Endothelial cell of umbilical vein (primary cell): Measurements from ENCODE around the gene RNF111. TPM values are rescaled to one million over a fixed set of nuclear protein-coding genes. Genes with fewer than 3 reads are reported as not detected.

Experiments used
- BruUV-seq: library from RNA; stranded (reverse); fragments of 400-500 nt; replicated peaks from 2 replicates; lab custom pipeline; 2021; lab: Mats Ljungman, UMichigan
- CTCF ChIA-PET: fragments of 300-600, 350-600 bp; sonication (Branson Sonifier 250); formaldehyde crosslinking; loops from one replicate; lab custom pipeline; 2021; ENCODE audit warnings: antibody characterized with exemption, inconsistent platforms; lab: Charles Lee
- POLR2A ChIA-PET: fragments of 300-600, 350-600 bp; sonication (Branson Sonifier 250); formaldehyde crosslinking; loops from one replicate; lab custom pipeline; 2021; ENCODE audit warnings: antibody characterized with exemption, inconsistent platforms; lab: Charles Lee
- DNase-seq: peaks from one replicate; pipeline ENCODE4 v3.0.0-alpha.2; 2011; ENCODE audit warnings: low read depth, low spot score
- FAIRE-seq: peaks from 2 replicates; lab custom pipeline; 2011; peaks lifted over from hg19 to GRCh38; lab: Jason Lieb, UNC
- H2AFZ ChIP-seq: 2 replicates; pipeline ENCODE4 v1.6.0; 2012; ENCODE audit warnings: low read depth, low read length, control low read depth, inconsistent platforms
- H3K27ac ChIP-seq: 2 replicates; pipeline ENCODE4 v1.5.1; 2011; ENCODE audit warnings: low read depth, mild to moderate bottlenecking, control low read depth, low read length, moderate library complexity; ENCODE audit not compliant: insufficient read depth
- H3K27me3 ChIP-seq, 2 experiments: 2 replicates each; pipeline versions ENCODE4 v1.6.0 to v1.6.1; 2011; ENCODE audit warnings: low read length in 2 of 2, mixed read lengths in 1 of 2; ENCODE audit not compliant: control insufficient read depth in 2 of 2, insufficient read depth in 2 of 2
- H3K36me3 ChIP-seq, 2 experiments: 2 replicates in 1 of 2; 3 replicates in 1 of 2; pipeline ENCODE4 v1.5.1; 2011; ENCODE audit warnings: low read length in 2 of 2, mild to moderate bottlenecking in 1 of 2, moderate library complexity in 1 of 2; ENCODE audit not compliant: control insufficient read depth in 2 of 2, insufficient read depth in 2 of 2; ENCODE audit errors: extremely low read depth in 1 of 2
- H3K4me1 ChIP-seq: 3 replicates; pipeline ENCODE4 v1.5.1; 2011; ENCODE audit warnings: mild to moderate bottlenecking, low read length; ENCODE audit not compliant: control insufficient read depth, insufficient read depth; ENCODE audit errors: extremely low read depth
- H3K4me2 ChIP-seq: 2 replicates; pipeline ENCODE4 v1.6.1; 2011; ENCODE audit warnings: low read length, control low read depth, mixed read lengths; ENCODE audit not compliant: insufficient read depth
- H3K4me3 ChIP-seq, 3 experiments: fragments of 200-600 bp in 1 of 3; sonication (generic), shearing (Covaris generic) in 1 of 3; replicated peaks in 1 of 3; 2 replicates each; pipeline ENCODE4 v1.5.1; 2011 to 2016; ENCODE audit warnings: control low read depth in 3 of 3, low read length in 3 of 3, mild to moderate bottlenecking in 2 of 3, inconsistent platforms in 1 of 3, low read depth in 1 of 3, moderate library complexity in 1 of 3; ENCODE audit not compliant: insufficient read depth in 1 of 3
- H3K79me2 ChIP-seq: 2 replicates; pipeline ENCODE4 v1.6.0; 2012; ENCODE audit warnings: low read length, inconsistent platforms; ENCODE audit not compliant: control insufficient read depth, insufficient read depth
- H3K9ac ChIP-seq: replicated peaks from 2 replicates; pipeline ENCODE3; 2011; ENCODE audit warnings: low read length, control low read depth; ENCODE audit not compliant: insufficient read depth; ENCODE audit errors: extremely low read depth
- H3K9me1 ChIP-seq: replicated peaks from 3 replicates; pipeline ENCODE4 v1.6.0; 2011; ENCODE audit warnings: mild to moderate bottlenecking, low read length; ENCODE audit not compliant: control insufficient read depth, insufficient read depth; ENCODE audit errors: extremely low read depth
- H3K9me3 ChIP-seq: replicated peaks from 2 replicates; pipeline ENCODE4 v1.5.1; 2012; ENCODE audit warnings: low read length, inconsistent platforms; ENCODE audit not compliant: control insufficient read depth, insufficient read depth
- H4K20me1 ChIP-seq: replicated peaks from 2 replicates; pipeline ENCODE3; 2011; ENCODE audit warnings: mild to moderate bottlenecking, low read length; ENCODE audit not compliant: control insufficient read depth, insufficient read depth; ENCODE audit errors: extremely low read depth
- EZH2 ChIP-seq: IDR thresholded peaks from 2 replicates; pipeline ENCODE4 v1.6.1; 2012; ENCODE audit warnings: borderline replicate concordance, low read depth, mild to moderate bottlenecking, moderate library complexity, low read length, inconsistent platforms; ENCODE audit not compliant: severe bottlenecking
- FOS ChIP-seq: IDR thresholded peaks from 2 replicates; pipeline ENCODE4 v1.6.1; 2011; ENCODE audit warnings: mild to moderate bottlenecking, low read length, moderate library complexity, borderline replicate concordance; ENCODE audit not compliant: insufficient read depth
- GATA2 ChIP-seq: IDR thresholded peaks from 2 replicates; pipeline ENCODE4 v1.7.0; 2011; ENCODE audit warnings: low read depth, mild to moderate bottlenecking, moderate library complexity, mixed read lengths, low read length; ENCODE audit not compliant: insufficient read length, insufficient read depth
- JUN ChIP-seq: IDR thresholded peaks from 2 replicates; pipeline ENCODE4 v1.6.1; 2011; ENCODE audit warnings: borderline replicate concordance, low read depth; ENCODE audit not compliant: insufficient read length, insufficient read depth
- POLR2AphosphoS5 ChIP-seq: IDR thresholded peaks from 2 replicates; pipeline ENCODE4 v1.6.1; 2012; ENCODE audit warnings: low read depth, mild to moderate bottlenecking, control low read depth, low read length, moderate library complexity; ENCODE audit not compliant: insufficient read depth
- dilution Hi-C: fragments of 300-500 bp; cut with MboI; formaldehyde crosslinking; loops from one replicate; pipeline ENCODE4 v1.15.0; 2019; ENCODE audit warnings: low sequenced_read_pairs; ENCODE audit not compliant: extremely low pct_ligation_motif_present
- intact Hi-C: fragments of 100-400 bp; cut with micrococcal nuclease; formaldehyde crosslinking; loops from one replicate; pipeline ENCODE4 v1.10.0; 2022
- polyA plus RNA-seq, 4 experiments: library from polyadenylated mRNA; depleted of rRNA in 3 of 4; stranded (reverse) in 3 of 4; unstranded in 1 of 4; fragments of >200 nt; gene quantifications; 2 replicates each; pipeline versions ENCODE4 v1.2.1 to v1.2.3, GENCODE V29; 2011 to 2012; ENCODE audit warnings: missing spikeins in 1 of 4
- total RNA-seq: library from RNA; stranded (reverse); gene quantifications from 2 replicates; pipeline ENCODE4 v1.2.3, GENCODE V29; 2021

RNF111 gene
- total and polyA plus RNA-seq, 2 donors (not counting 3 experiments of a cell fraction or from before 2014, with no cell fraction given) = 22.3 to 42.6 TPM

GRCh38 chr15:58992181-58992580 lies 4.7 kb downstream of the RNF111 start:
- H2AFZ ChIP-seq = no peak overlapping the region
- H3K4me3 ChIP-seq = no peak overlapping the region
- H3K36me3 ChIP-seq = peaks cover 0 to 3% of the 10 kb centered on the region in 2 experiments
- intact Hi-C loops (no loop called here), dilution Hi-C loops (no loop called here)
- ChIA-PET CTCF (no interaction called here), POLR2A (no interaction called here)
- no TSS peak for BruUV-seq
- DNase-seq (no peak), FAIRE-seq (no peak)
- H4K20me1 ChIP-seq = peaks cover 8% of the 10 kb centered on the region
- no peak overlapping the region for H3K27ac ChIP-seq
- peaks cover 82% of the 10 kb centered on the region for H3K79me2 ChIP-seq
- H3K9me1 ChIP-seq = no peaks in the 10 kb centered on the region
- no peaks in the 10 kb centered on the region for H3K9me3 ChIP-seq
- no peak overlapping the region for H3K4me2 ChIP-seq
- H3K27me3 ChIP-seq = no peaks in the 10 kb centered on the region
- H3K4me1 ChIP-seq = peaks cover 20% of the 10 kb centered on the region
- H3K9ac ChIP-seq = no peak overlapping the region
- no peak for TF ChIP-seq FOS
- TF ChIP-seq JUN = no peak
- no peak for TF ChIP-seq GATA2
- no peak for TF ChIP-seq EZH2
- no peak for TF ChIP-seq POLR2AphosphoS5

GRCh38 chr15:58994906-58995453 lies 7.5 kb downstream of the RNF111 start:
- no peak overlapping the region for H3K4me2 ChIP-seq
- H3K9me1 ChIP-seq = no peaks in the 10 kb centered on the region
- H4K20me1 ChIP-seq = peaks cover 9% of the 10 kb centered on the region
- intact Hi-C loops = no loop called here
- peaks cover 85% of the 10 kb centered on the region for H3K79me2 ChIP-seq
- dilution Hi-C loops = no loop called here
- peak; percentile 15 for DNase-seq
- H3K36me3 ChIP-seq = peaks cover 0 to 3% of the 10 kb centered on the region in 2 experiments
- no peaks in the 10 kb centered on the region for H3K27me3 ChIP-seq
- ChIA-PET POLR2A (no interaction called here), CTCF (interaction anchor here (1.6 kb wide), 1 partner anchor 28 kb away, joined by 3 read pairs; no protein-coding TSS in a partner anchor)
- H3K27ac ChIP-seq = no peak overlapping the region
- no peak overlapping the region for H3K9ac ChIP-seq
- H3K4me3 ChIP-seq = no peak overlapping the region
- H3K4me1 ChIP-seq = peaks cover 13% of the 10 kb centered on the region
- TF ChIP-seq POLR2AphosphoS5 = no peak
- no peak overlapping the region for H2AFZ ChIP-seq
- FAIRE-seq = no peak
- no TSS peak for BruUV-seq
- no peaks in the 10 kb centered on the region for H3K9me3 ChIP-seq
